ENCODE data around the gene PIGBOS1. TPM values are rescaled to one million over a fixed set of nuclear protein-coding genes. Genes with fewer than 3 reads are reported as not detected.

Gene PIGBOS1
- total and polyA plus RNA-seq, 9 of the 15 experiments (the other 6 are each of a cell fraction or from before 2014, with no cell fraction given), result 25.2 to 76.2 (median 46.0) TPM

DNA sequence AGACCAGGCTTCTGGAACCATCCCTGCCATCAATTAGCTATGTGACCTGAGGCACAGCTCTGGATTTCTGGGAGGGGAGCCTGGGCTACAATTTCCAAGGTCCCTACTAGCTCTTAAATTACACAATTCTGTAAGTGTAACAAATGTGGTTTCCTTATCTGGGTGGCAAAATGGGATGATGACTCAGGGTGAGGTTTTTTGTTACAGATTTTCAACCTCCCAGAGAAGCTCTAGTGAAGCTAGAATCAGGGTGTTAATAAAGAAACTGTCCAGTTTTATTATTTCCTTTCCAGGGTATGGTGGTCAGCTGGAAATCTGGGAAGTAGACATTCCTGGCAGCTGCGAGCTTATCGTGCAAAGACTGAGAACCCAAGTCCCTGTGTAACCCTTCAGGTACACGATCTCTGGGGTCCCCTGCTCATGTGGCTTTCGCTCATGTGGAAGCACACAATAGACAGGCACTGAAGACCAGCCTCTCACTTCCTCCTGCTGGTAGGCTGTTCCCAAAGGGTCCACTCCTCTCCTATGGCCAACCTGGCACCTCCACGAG is 36.6 kb downstream of the PIGBOS1 start (continued):
- TF ChIP-seq, protein P1, sequence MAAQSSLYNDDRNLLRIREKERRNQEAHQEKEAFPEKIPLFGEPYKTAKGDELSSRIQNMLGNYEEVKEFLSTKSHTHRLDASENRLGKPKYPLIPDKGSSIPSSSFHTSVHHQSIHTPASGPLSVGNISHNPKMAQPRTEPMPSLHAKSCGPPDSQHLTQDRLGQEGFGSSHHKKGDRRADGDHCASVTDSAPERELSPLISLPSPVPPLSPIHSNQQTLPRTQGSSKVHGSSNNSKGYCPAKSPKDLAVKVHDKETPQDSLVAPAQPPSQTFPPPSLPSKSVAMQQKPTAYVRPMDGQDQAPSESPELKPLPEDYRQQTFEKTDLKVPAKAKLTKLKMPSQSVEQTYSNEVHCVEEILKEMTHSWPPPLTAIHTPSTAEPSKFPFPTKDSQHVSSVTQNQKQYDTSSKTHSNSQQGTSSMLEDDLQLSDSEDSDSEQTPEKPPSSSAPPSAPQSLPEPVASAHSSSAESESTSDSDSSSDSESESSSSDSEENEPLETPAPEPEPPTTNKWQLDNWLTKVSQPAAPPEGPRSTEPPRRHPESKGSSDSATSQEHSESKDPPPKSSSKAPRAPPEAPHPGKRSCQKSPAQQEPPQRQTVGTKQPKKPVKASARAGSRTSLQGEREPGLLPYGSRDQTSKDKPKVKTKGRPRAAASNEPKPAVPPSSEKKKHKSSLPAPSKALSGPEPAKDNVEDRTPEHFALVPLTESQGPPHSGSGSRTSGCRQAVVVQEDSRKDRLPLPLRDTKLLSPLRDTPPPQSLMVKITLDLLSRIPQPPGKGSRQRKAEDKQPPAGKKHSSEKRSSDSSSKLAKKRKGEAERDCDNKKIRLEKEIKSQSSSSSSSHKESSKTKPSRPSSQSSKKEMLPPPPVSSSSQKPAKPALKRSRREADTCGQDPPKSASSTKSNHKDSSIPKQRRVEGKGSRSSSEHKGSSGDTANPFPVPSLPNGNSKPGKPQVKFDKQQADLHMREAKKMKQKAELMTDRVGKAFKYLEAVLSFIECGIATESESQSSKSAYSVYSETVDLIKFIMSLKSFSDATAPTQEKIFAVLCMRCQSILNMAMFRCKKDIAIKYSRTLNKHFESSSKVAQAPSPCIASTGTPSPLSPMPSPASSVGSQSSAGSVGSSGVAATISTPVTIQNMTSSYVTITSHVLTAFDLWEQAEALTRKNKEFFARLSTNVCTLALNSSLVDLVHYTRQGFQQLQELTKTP (IDR thresholded peaks at IDR 0.05; ENCODE audit: low read depth in 1 of 2, partially characterized antibody in 2 of 2), result peak in 1 of 2 experiments; percentile 55
- no peak for TF ChIP-seq HOMEZ (CRISPR knock-in tag; IDR thresholded peaks at IDR 0.05)
- TF ChIP-seq ZNF165 (CRISPR knock-in tag; IDR thresholded peaks at IDR 0.05; ENCODE audit: borderline replicate concordance), result no peak
- TF ChIP-seq ZNF780A (CRISPR knock-in tag; IDR thresholded peaks at IDR 0.05), result no peak
- TF ChIP-seq TCF7 (IDR thresholded peaks at IDR 0.05; ENCODE audit: borderline replicate concordance), result no peak
- no peak for TF ChIP-seq ADNP (tag; IDR thresholded peaks at IDR 0.05)
- TF ChIP-seq MTA2 (IDR thresholded peaks at IDR 0.05; ENCODE audit: low read depth), result peak; percentile 50; the same call in 1 of the 2 replicates
- TF ChIP-seq ZNF253 (CRISPR knock-in tag; conservative IDR thresholded peaks at IDR 0.05), result no peak
- no peak for TF ChIP-seq POLR2G (IDR thresholded peaks at IDR 0.05; ENCODE audit: low read depth, low read length)
- TF ChIP-seq HEY1 (CRISPR knock-in tag; IDR thresholded peaks at IDR 0.05; ENCODE audit: borderline replicate concordance), result no peak
- TF ChIP-seq NELFE (IDR thresholded peaks at IDR 0.05; ENCODE audit: insufficient read depth, insufficient read length), result no peak
- TF ChIP-seq YY1 (IDR thresholded peaks at IDR 0.05; ENCODE audit: borderline replicate concordance in 1 of 3, control insufficient read depth in 1 of 3, extremely low read depth in 1 of 3, insufficient read depth in 3 of 3, insufficient read length in 1 of 3, insufficient replicate concordance in 2 of 3, low read depth in 1 of 3, low read length in 2 of 3), result no peak
- TF ChIP-seq, protein P2, sequence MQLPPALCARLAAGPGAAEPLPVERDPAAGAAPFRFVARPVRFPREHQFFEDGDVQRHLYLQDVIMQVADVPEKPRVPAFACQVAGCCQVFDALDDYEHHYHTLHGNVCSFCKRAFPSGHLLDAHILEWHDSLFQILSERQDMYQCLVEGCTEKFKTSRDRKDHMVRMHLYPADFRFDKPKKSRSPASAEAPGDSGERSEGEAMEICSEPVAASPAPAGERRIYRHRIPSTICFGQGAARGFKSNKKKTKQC (CRISPR knock-in tag; IDR thresholded peaks at IDR 0.05), result no peak
- TF ChIP-seq SP2 (IDR thresholded peaks at IDR 0.05; ENCODE audit: extremely low read depth, low read depth, low read length, poor library complexity, severe bottlenecking), result no peak
- no peak for TF ChIP-seq ZNF197 (CRISPR knock-in tag; IDR thresholded peaks at IDR 0.05; ENCODE audit: low read depth)
- no peak for TF ChIP-seq SRSF3 (IDR thresholded peaks at IDR 0.05; ENCODE audit: insufficient read depth, low read length)
- TF ChIP-seq ZNF75A (CRISPR knock-in tag; IDR thresholded peaks at IDR 0.05), result no peak
- no peak for TF ChIP-seq ZNF444 (CRISPR knock-in tag; IDR thresholded peaks at IDR 0.05)
- TF ChIP-seq HSF4 (CRISPR knock-in tag; IDR thresholded peaks at IDR 0.05; ENCODE audit: borderline replicate concordance), result no peak
- TF ChIP-seq POLR2AphosphoS2 (IDR thresholded peaks at IDR 0.05; ENCODE audit: low read length), result no peak
- no peak for TF ChIP-seq PCBP1 (IDR thresholded peaks at IDR 0.05; ENCODE audit: low read depth, low read length, poor library complexity, severe bottlenecking)
